ENCODE data around the gene CALHM1. TPM values are rescaled to one million over a fixed set of nuclear protein-coding genes. Genes with fewer than 3 reads are reported as not detected.

Gene CALHM1
- total and polyA plus RNA-seq, 2 of the 8 experiments (the other 6 are each of a cell fraction or from before 2014, with no cell fraction given): 0.29 to 0.34 TPM

GRCh38 chr10:103449208-103450144 lies 9.2 kb downstream of the CALHM1 start (continued):
- TF ChIP-seq SIN3A (conservative IDR thresholded peaks at IDR 0.05 in 1 of 2, IDR thresholded peaks at IDR 0.05 in 1 of 2; ENCODE audit: low read depth in 1 of 2, low read length in 2 of 2) (no peak), SRF (IDR thresholded peaks at IDR 0.05; ENCODE audit: low read depth, low read length) (no peak), RFX5 (IDR thresholded peaks at IDR 0.05; ENCODE audit: borderline replicate concordance, low read depth, low read length) (no peak), RAD21 (IDR thresholded peaks at IDR 0.05 in 1 of 2, conservative IDR thresholded peaks at IDR 0.05 in 1 of 2; ENCODE audit: low read depth in 2 of 2, low read length in 2 of 2) (no peak; a peak in 1 of 4 replicates)

Data from H1 (cell line).